GM18868 (cell line): ENCODE measurements around the gene PLA2G4E.
A peak's percentile ranks its signal among the peaks of the same experiment; 100 is the strongest.

Experiments
- ATAC-seq: cut with Tn5 transposase; IDR thresholded peaks from one replicate; pipeline ENCODE4 v1.9.1; 2021; ENCODE audit warnings: mild to moderate bottlenecking, moderate library complexity; ENCODE audit not compliant: unreplicated experiment

The PLA2G4E gene

DNA sequence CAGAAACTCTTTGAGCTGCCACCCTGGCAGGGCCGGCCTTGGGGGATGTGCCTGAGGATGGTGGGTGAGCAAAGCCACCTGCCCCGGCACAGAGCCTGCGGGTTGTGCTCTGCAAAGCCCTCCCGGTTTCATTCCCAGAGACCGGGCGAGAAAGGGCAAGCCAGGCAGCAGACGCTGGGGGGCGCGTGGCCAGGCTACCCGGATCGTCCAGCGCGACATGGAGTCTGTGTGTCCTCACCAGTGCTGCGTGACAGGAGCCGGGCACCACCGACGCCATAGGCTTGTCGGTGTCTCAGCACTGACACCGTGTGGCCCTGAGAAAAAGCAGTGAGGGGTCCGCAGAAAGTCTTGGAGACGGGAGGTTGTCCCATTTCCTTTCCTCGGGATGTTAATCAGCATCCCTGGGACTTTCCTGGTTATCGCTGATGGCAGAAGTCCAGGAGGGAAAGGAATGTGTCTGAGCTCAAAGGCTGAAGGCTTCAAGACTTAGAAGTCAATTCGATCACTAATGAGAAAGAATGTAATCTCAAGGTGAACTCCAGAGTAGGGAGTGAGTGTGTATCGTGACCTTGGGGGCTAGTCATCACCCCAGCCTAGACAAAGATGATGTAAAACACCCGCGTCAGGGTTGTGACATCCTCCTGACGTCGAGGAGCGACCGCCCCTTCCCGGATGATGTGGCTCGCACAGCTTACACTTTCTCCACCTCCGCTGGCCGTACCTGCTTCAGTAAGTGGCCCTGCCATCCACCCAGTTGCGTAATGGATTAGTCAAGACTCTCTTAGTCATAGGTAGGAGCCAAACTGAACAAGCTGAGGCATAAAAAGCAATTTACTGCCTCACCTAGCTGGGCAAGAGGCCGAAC is 36.3 kb upstream of the PLA2G4E start:
- peak; percentile 60 for ATAC-seq

DNA sequence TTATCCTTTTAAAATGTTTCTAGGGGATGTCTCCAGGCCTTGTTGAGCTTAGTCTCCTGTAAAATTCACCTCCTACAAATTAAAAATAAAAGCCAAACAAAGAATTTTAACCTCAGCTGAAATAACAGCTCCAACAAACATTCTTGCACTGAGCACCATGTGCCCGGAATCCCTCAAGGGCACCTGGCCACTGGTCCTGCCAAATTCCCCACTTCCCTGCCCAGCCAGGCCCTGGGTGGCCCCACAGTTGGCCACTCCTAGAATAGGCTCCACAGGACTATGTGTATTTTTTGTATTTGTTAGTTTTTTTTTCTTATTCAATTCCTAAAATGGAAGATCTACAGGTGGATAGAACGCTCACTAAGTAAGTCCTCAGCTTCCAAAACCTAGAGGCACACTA is 33.1 kb upstream of the PLA2G4E start:
- no peak for ATAC-seq

DNA sequence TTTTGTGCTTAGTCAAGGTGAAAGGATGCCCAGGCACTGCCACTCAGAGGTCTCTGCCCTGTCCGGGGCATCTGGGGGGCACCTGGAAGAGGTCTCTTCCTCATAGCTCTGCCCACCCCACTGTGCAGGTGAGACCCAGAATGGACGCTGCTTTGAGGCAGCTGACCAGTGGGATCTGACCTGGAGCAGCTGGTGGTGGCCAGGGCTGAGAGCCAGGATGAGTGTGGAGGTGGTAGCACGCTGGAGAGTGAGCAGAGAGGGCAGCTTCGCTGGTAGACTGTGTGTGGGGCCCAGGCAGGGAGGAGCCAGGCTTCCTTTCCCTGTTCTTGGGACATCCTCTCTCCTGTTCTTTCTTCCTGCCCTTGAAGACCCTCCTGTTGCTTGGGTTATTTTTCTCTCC is 32.2 kb upstream of the PLA2G4E start:
- no peak for ATAC-seq

DNA sequence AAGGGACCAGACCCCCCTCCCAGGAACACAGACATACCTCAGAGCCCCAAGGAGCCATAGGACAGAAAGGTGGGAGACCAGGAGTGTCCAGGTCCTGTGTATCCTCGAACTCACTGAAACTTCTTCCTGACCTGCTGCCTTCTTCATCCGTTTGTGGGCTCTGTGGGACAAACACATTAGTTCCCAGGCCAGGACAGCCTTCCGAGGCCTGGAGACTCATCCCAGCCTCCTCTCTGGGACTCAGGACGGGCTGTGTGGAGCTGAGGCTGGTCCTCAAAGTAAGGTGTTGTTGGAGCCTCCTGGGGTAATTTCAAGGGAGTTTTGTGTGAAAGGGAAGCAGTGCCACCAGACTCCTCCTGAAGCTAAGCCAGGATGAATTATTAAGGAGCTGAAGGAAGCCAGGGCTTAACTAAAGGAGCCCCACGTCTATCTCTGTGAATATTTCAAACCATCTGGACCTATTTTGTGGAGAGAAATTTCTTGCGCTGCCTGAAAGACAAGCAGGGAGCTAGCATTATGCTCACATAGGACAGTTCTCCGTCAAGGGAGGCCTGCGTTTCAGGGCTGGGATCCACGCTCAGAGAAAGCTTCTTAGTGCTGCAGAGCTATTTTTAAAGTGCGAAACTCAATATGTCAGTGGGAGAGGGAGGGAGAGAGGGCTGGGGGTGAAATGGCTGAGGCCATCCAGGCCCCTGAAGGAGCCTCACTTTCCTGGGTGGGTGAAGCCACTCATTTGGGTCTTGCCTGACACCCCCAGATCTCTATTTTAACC is 29.8 kb upstream of the PLA2G4E start:
- ATAC-seq: no peak

DNA sequence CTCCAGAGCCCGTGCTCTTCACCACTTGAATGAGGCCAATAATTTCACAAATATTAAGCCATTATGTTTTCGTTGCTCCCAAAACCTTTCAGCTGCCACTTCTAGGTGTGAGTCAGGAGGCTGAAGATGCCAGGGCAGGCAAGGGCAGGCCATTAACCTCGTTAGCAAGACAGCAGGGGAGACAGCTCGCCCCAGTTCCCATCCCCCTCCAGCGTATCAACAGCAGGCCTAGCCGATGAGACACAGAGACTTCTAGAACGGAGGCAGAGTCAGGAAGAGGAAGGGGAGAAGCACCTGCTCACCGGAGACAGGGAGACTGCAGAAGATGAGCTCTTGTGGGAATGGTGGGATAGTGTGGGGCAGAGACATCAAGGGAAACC is 28.0 kb upstream of the PLA2G4E start:
- ATAC-seq: no peak

DNA sequence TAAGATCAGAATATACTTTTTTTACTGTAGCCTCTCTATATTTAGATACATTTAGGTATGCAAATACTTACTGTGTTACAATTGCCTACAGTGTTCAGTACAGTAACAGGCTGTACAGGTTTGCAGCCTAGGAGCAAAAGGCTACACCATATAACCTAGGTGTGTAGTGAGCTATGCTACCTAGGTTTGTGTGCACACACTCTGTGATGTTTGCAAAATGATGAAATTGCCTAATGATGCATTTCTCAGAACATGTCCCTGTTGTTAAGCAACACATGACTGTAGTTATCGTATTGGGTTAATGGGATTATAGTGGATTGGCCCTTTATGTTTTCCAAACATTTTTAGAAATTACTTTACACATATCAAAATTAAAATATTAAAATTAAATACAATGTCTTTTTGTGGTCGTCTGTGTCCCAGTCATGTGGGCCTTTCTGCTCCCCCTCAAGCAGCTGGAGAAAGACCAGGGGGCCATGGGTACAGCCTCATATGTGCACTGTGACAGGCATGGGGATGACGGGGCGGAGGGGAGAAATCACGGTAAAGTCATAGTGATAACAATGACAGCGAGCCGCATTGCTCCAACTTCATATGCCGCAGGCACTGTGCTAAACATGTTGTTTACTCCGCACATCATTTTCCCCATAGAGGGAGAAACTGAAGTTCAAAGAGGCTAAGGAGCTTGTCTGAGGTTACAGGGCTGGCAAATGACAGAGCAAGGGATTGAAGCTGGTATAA is 27.4 kb upstream of the PLA2G4E start:
- no peak for ATAC-seq

DNA sequence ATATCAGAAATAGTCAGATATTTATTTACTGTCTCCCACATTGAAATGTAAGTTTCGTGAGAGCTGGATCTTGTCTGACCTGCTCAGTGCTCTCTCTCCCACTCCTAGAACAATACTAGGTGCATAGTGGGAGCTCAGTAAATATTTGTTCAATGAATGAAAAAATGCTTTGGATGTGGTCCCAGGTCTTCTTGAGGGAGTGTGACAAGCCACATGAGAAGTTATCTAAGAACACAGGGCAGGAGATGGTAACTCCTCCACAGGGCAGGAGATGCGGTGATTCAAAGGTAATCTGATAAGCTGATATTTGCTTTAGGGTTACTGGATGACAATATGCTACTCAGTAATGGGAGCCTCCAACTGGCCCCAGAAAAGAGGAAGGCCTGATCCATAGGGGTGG is 25.8 kb upstream of the PLA2G4E start:
- no peak for ATAC-seq

DNA sequence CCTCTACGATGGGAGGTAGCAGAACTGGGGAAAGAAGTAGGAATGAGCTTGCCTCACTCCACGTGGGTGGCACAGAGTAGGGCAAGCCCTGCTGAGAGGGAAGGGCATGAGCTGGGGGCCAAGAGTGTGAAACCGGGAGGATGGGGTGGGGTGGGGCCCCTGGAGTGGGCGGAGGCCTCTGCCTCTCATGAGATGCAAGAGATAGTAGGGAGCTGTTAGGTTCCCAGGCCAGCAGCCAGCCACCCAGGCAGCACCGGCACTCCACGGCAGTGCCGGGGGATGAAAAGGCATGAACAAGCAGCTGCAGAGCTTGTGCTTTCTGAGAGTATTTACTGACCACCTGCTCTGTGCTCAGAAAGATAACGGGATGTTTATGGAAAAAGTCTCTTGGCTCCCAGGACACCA is 24.4 kb upstream of the PLA2G4E start:
- no peak for ATAC-seq

DNA sequence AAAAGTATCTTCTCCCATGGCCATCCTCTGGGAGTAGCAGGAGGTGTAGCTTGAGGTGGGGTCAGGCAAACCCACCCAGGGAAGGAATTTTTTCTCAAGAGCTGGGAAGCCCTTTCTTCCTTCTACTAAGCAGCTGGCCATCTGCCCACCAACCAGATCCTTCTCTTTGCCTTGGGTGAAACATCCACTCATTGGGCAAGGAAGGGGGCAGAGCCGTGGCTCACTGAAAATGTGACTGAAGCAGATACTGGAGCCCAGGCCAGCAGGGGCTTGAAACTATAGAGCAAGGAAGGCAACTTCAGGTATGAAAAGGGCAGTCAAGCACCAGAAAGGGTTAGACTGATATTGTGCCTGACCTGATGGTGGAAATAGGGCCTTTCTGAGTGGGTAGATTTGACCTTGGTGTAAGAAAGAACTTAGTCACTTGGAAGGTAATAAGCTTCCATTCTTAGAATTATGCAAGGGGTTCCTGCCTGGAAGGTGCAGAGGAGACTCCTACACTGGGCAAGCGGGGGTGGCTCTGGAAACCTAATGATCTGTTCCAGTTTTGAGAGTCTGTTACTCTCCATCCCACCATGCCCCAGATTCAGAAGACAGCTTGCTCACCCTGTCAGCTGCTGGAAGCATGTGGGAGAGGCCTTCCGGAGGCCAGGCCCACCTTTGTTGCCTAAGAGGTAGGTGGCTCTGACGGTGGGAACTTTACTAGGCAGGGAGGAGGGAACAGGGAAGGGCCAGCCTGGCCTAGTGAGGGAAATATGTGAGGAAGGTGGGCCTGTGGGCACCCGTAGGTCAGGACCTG is 22.0 kb upstream of the PLA2G4E start:
- ATAC-seq: no peak

DNA sequence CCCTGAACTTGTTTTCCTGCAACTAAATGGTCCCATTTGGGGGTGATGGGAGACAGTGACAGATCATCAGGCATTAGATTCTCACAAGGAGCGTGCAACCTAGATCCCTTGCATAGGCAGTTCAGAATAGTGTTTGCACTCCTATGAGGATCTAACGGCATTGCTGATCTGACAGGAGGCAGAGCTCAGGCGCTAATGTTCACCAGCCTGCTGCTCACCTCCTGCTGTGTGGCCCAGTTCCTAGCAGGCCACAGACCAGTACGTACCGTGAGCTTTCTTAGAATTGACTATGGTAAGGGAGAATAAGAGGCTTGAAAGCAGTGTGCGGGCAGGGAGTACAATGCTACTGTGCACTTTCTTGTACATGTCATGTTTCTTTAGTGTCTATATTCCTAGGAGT is 17.6 kb upstream of the PLA2G4E start:
- no peak for ATAC-seq

DNA sequence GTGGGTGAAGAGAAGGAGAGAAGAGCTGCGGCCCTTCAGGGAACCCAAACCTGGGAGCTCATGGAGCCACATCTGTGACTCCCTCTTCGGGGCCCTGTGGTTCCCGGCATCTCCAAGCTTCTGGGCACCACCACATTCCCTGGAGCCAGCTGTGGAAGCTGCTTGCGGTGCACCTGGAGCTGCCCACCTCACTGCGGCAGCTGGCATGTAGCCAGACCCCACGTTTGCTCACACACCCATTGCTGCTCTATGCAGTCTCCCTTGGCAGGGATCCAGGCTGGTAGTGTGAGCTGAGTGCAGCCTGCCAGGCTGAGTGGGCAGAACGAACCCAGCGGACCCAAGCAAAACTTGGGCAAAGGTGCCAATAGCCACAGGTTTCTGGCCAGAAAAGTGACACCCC is 16.8 kb upstream of the PLA2G4E start:
- no peak for ATAC-seq

DNA sequence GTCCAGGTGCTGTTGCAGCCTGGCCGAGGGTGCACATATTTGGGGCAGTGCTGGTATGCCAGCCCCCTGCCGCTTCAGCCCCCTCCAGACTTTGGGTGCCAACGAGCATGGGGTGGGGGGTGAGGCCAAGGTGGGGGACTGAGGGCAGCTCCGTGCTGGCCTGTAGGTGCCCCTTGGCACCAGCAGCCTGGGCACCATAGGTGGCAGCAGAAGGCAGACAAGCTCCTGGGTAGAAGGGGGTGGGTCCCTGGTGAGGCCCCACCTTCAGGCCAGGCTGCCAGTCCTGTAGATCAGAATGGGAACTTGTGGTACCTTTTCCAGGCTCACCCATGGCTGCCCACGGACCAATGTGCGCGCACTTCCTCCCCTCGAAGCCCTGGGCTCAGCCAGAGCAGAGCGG is 16.1 kb upstream of the PLA2G4E start:
- no peak for ATAC-seq

DNA sequence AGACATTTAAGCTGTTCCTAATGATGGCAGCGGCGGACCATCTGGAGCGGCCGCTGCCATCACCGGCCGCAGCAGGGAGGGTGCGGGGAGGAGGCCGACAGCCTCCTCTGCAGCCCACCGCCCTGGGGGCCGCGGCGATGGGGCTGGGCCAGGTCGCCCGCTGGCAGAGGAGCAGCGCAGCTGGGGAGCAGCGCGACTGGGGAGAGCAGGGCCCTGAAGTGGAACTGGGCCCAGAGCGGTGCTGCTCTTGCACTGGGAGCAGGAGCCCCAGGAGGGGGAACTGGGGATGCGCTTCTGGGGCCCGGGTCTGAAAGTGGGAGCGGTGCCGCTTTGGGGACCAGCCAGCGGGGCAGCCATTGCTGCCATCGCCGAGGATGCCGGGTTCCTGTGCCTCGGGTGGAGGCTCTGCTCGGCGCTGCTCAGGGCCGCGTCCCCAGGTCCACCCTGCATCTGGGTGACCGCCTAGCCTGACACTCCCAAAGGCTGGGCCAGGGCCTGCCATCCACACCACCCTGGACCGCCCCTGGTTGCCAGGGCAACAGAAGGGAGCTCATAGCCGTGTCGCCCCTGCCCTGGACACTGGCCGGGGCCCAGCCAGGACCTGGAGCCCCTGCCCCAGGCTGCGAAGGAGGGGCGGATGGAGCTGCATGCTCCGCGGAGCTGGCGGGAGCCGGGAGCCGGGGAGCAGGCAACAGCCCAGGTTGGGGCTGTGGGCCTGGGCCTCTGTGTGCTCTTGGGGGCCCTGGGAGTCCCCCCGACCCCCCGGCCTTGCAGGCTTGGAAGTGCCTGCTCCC is 15.5 kb upstream of the PLA2G4E start:
- no peak for ATAC-seq

DNA sequence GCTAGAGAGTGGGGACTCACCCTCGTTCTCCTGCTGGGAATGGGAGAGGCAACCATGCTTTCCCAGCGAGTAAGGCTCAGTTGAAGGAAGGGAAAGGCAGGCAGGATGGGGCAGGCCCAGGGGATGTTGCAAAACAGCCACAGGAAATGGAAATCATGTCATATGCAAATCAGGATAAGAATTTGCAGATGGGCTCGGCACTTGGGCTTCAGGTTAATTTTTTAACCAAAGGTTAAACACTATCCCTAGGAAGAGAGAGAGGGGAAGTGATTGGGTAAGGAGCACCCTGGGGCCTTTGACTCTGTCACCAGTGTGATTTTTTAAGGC is 14.6 kb upstream of the PLA2G4E start:
- no peak for ATAC-seq

DNA sequence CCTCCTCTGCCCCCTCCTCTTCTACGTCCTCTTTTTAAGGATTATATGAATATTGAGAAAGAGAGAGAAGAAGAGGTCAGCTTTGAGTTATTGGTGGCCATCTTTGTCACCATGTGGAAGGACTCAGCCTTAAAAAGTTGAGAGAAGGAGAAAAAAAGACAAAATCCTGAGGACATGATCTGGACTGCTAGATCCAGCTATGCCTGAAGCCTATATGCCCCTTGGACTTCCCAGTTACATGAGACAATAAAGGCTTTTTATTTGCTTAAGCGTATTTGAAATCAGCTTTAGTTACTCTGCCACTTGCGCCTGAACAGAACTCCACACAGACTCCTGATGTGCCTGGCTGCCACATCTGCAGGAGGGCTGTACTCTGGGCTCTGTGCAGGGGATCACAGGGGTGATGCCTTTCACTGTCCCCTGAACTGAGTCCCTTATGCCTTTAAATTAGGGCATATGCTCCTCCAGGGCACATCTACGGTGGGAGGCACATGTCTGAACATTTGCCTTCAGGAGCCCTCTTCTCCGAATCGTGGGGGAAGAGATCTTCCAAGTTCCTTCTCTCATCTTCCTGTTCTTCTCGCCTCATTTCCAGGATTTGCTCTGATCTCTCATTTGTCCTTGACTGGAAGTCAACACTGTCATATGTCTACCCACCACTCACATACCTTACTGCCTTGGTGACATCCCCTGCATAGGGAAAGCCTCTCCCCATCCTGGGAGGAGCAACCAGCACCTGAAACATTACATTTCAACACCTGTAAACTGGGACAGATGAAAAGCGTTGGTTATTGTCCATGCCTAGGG is 14.0 kb upstream of the PLA2G4E start:
- no peak for ATAC-seq

DNA sequence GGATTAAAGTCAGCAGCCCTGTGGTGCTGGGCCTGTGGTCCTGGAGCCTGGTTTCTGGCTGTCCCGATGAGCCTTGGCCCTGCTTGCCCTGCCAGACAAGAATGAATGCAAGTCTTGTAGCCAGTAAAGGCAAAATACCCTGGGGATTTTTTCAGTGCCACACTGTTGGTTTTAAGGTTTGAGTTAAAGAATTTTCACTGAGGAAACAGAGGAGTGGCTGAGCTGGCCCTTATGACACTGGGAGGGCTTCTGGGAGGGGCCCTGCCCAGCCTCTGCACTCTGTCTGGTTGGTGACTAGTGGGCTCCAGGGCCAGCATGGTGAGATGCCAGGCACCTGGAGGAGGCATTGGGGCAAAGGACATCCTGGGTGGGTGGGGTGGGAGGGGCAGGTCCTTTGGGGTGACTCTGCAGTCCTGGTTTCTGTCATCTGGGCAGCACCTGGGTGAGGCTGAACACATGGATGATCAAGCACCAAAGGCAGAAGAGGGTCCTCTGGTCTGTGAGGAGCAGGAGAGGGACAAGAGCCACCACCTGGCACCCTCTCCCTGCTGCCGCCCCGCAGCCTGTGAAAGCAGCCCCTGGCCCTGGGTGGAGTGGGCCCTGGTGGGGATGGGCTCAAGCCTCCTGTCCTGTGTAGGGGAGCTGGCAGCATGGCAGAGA is 12.5 kb upstream of the PLA2G4E start:
- peak; percentile 69 for ATAC-seq

DNA sequence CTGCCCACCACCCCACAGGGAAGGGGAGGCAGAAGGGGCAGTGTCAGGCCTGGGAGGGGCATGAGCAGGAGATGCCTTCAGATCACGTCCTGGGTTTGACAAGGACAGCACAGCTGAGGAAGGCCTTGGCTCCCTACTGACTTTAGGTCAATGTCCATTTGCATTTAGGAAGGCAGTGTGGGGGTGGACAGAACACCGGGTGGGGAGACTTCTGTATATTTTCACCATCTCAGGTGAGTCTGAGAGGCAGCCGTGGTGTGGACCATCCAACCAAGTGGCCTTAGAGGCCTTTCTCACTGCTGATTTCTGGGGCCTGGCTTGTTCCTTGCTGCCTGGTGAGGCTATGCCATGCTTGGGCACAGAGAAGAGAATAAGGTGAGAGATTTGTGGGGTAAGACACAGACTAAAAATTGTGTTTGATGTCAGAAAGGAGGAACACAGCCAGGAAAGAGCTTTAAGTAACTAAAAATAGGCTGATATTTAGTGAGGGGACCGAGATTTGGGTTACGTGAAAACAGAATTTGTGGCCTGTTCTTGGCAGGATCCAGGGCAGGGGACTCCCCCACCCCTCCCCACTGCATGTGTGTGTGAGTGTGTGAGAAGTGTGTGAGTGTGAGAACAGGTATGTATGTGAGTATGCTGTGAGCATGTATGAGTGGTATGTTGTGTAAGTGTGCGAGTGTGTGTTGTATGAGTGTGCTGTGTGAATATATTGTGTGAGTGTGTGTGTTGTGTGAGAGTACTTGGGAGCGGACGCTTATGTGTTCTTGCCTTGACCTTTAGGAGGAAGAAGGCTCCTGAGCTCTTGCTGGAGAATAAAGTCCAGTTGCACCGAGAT is 11.8 kb upstream of the PLA2G4E start:
- ATAC-seq: peak; percentile 24
